ENCODE results near the gene KIF18A. TPM values are rescaled to one million over a fixed set of nuclear protein-coding genes. Genes with fewer than 3 reads are reported as not detected.

The KIF18A gene
- total and polyA plus RNA-seq, 9 of the 15 experiments (the other 6 are each of a cell fraction or from before 2014, with no cell fraction given), result 15.1 to 36.1 (median 24.3) TPM

GRCh38 chr11:28048812-28049211, 59.1 kb downstream of the KIF18A start:
- no peak overlapping the region for H3K4me3 ChIP-seq
- no peak for DNase-seq (ENCODE audit: extremely low read depth in 1 of 4, low spot score in 3 of 4)
- intact Hi-C loops (cut with micrococcal nuclease) (no loop called here), in situ Hi-C loops (cut with MboI) (no loop called here)
- no peak overlapping the region for H2AFZ ChIP-seq (ENCODE audit: low read depth, low read length)
- BruUV-seq (replicated peaks), result no TSS peak
- FAIRE-seq, result no peak
- no peak for ATAC-seq
- no peaks in the 10 kb centered on the region for H3K79me2 ChIP-seq (ENCODE audit: control insufficient read depth, insufficient read depth, low read length)
- H3K4me1 ChIP-seq (replicated peaks in 1 of 2; ENCODE audit: control insufficient read depth in 2 of 2, insufficient read depth in 2 of 2, low read length in 2 of 2), result no peaks in the 10 kb centered on the region
- no peak overlapping the region for H3K27ac ChIP-seq (ENCODE audit: extremely low read depth, low read depth, low read length)
- H4K20me1 ChIP-seq (replicated peaks; ENCODE audit: control insufficient read depth, insufficient read depth, low read length), result no peaks in the 10 kb centered on the region
- H3K9ac ChIP-seq (ENCODE audit: insufficient read depth in 1 of 2, low read depth in 2 of 2, low read length in 2 of 2), result no peak overlapping the region
- H3K9me1 ChIP-seq (ENCODE audit: control insufficient read depth, insufficient read depth, low read length), result no peaks in the 10 kb centered on the region
- ChIA-PET CTCF (ENCODE audit: low intra/inter-chr PET ratio) (no interaction called here), POLR2A (no interaction called here)
- 0 out of 3 replicates have a peak, but pooled peaks cover 3% of the 10 kb centered on the region for H3K36me3 ChIP-seq (ENCODE audit: control insufficient read depth, insufficient read depth, low read length)
- no peaks in the 10 kb centered on the region for H3K9me3 ChIP-seq (replicated peaks; ENCODE audit: control insufficient read depth, insufficient read depth, low read depth, low read length)
- H3K27me3 ChIP-seq (ENCODE audit: control insufficient read depth in 2 of 2, insufficient read depth in 2 of 2, low read length in 2 of 2), result no peaks in the 10 kb centered on the region
- no peak overlapping the region for H3K4me2 ChIP-seq (ENCODE audit: insufficient read depth, low read length)
- TF ChIP-seq BRD4 (IDR thresholded peaks at IDR 0.05), result no peak
- no peak for TF ChIP-seq MAFG (tag; conservative IDR thresholded peaks at IDR 0.05)
- no peak for TF ChIP-seq KDM4B (IDR thresholded peaks at IDR 0.05; ENCODE audit: borderline replicate concordance in 2 of 2, low read depth in 1 of 2)
- TF ChIP-seq CREBBP (IDR thresholded peaks at IDR 0.05; ENCODE audit: low read depth, low read length), result no peak
- TF ChIP-seq SP2 (IDR thresholded peaks at IDR 0.05; ENCODE audit: extremely low read depth, low read depth, low read length, poor library complexity, severe bottlenecking), result no peak
- no peak for TF ChIP-seq FOXM1 (IDR thresholded peaks at IDR 0.05; ENCODE audit: low read depth)
- no peak for TF ChIP-seq FOXM1 (CRISPR knock-in tag; IDR thresholded peaks at IDR 0.05; ENCODE audit: low read depth)
- TF ChIP-seq MED1 (CRISPR knock-in tag; IDR thresholded peaks at IDR 0.05; ENCODE audit: borderline replicate concordance), result no peak
- no peak for TF ChIP-seq HDAC8 (tag; IDR thresholded peaks at IDR 0.05)
- TF ChIP-seq POLR2G (IDR thresholded peaks at IDR 0.05; ENCODE audit: low read depth, low read length), result no peak
- TF ChIP-seq ZNF589 (CRISPR knock-in tag; IDR thresholded peaks at IDR 0.05; ENCODE audit: low read depth), result no peak
- TF ChIP-seq ZNF445 (CRISPR knock-in tag; IDR thresholded peaks at IDR 0.05; ENCODE audit: low read depth), result no peak
- no peak for TF ChIP-seq ZNF318 (IDR thresholded peaks at IDR 0.05; ENCODE audit: borderline replicate concordance in 1 of 2, low read depth in 1 of 2)
- TF ChIP-seq SMARCE1 (IDR thresholded peaks at IDR 0.05), result no peak
- no peak for TF ChIP-seq KLF16 (IDR thresholded peaks at IDR 0.05)
- TF ChIP-seq PKNOX1 (IDR thresholded peaks at IDR 0.05), result no peak

Data from K562 (cell line).